ENCODE measurements around the gene SPTBN4.

SPTBN4 gene

DNA sequence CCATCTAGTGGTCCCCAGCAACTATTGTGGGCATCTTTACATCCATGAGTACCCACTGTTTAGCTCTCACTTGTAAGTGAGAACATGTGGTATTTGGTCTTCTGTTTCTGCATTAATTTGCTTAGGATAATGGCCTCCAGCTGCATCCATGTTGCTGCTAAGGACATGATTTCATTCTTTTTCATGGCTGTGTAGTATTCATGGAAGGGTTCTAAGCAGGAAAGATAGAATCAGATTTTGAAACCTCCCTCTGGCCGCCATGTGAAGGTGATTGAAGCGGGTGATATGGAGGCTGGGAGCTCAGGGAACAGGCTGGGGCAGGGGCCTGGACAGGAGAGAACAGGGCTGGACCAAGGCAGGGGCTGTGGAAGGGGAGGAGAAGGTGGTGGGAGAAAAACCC lies 154.5 kb downstream of the SPTBN4 start:
- Histone ChIP-seq H3K4me1 (ENCODE audit: low read length) (no peaks in the 10 kb centered on the region), H3K9me3 (replicated peaks; ENCODE audit: insufficient read depth, low read length) (no peaks in the 10 kb centered on the region), H3K27ac (ENCODE audit: low read length) (no peak overlapping the region), H3K9ac (ENCODE audit: low read length) (no peak overlapping the region), H3K79me2 (ENCODE audit: low read length) (no peaks in the 10 kb centered on the region), H2AFZ (ENCODE audit: low read length) (no peak overlapping the region), H3F3A (ENCODE audit: insufficient read depth, low read length) (no peaks in the 10 kb centered on the region), H4K20me1 (ENCODE audit: insufficient read depth, low read length) (no peaks in the 10 kb centered on the region), H3K27me3 (replicated peaks; ENCODE audit: insufficient read depth, low read length) (no peaks in the 10 kb centered on the region), H3K4me2 (ENCODE audit: low read depth, low read length) (no peak overlapping the region), H3K4me3 (ENCODE audit: low read length) (no peak overlapping the region), H3K36me3 (replicated peaks; ENCODE audit: insufficient read depth, low read length) (no peaks in the 10 kb centered on the region), H3K9me2 (replicated peaks; ENCODE audit: insufficient read depth, low read length) (no peaks in the 10 kb centered on the region)
- TF ChIP-seq EZH2 (optimal IDR thresholded peaks at IDR 0.05; ENCODE audit: low read depth, low read length) (no peak), EZH2phosphoT487 (IDR thresholded peaks at IDR 0.05; ENCODE audit: low read length) (no peak)
- DNase-seq = no peak

DNA sequence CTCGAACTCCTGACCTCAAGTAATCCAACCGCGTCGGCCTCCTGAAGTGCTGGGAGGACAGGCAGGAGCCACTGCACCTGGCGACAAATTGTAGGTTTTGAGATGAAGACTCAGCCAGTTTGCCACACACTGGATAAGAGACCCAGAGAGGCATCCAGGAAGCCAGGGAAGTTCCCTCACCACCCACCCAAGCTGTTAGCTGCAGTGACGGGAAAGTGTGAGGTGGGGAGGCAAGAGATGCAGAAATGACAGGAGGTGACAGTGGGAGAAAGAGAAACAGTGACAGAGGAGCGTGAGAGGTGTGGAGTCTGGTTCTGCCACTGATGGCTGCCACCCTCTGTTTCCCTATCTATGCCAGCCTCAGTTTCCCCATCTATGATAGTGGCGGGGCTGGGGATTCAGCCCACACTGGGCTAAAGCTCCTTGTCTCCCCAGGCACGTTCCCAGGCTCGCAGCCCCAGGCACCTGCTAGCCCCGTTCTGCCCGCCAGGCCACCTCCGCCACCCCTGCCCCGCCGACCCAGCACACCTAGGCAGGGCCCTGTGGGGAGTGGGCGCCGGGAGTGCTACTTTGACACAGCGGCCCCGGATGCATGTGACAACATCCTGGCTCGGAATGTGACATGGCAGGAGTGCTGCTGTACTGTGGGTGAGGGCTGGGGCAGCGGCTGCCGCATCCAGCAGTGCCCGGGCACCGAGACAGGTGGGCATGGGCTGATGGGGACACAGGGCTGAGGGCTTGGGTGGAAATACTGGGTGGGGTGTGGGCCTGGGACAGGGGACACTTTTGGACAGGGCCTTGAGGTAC lies 155.4 kb downstream of the SPTBN4 start:
- Histone ChIP-seq H3F3A (ENCODE audit: insufficient read depth, low read length) (no peaks in the 10 kb centered on the region), H3K36me3 (replicated peaks; ENCODE audit: insufficient read depth, low read length) (no peaks in the 10 kb centered on the region), H3K4me1 (ENCODE audit: low read length) (no peaks in the 10 kb centered on the region), H3K9me3 (replicated peaks; ENCODE audit: insufficient read depth, low read length) (no peaks in the 10 kb centered on the region), H3K4me3 (ENCODE audit: low read length) (no peak overlapping the region), H3K9ac (ENCODE audit: low read length) (no peak overlapping the region), H2AFZ (ENCODE audit: low read length) (no peak overlapping the region), H4K20me1 (ENCODE audit: insufficient read depth, low read length) (no peaks in the 10 kb centered on the region), H3K27me3 (replicated peaks; ENCODE audit: insufficient read depth, low read length) (no peaks in the 10 kb centered on the region), H3K9me2 (replicated peaks; ENCODE audit: insufficient read depth, low read length) (no peaks in the 10 kb centered on the region), H3K27ac (ENCODE audit: low read length) (no peak overlapping the region), H3K4me2 (ENCODE audit: low read depth, low read length) (no peak overlapping the region), H3K79me2 (ENCODE audit: low read length) (no peaks in the 10 kb centered on the region)
- no peak for DNase-seq
- TF ChIP-seq EZH2 (optimal IDR thresholded peaks at IDR 0.05; ENCODE audit: low read depth, low read length) (no peak), EZH2phosphoT487 (IDR thresholded peaks at IDR 0.05; ENCODE audit: low read length) (no peak)
- TF ChIP-seq, protein P1, sequence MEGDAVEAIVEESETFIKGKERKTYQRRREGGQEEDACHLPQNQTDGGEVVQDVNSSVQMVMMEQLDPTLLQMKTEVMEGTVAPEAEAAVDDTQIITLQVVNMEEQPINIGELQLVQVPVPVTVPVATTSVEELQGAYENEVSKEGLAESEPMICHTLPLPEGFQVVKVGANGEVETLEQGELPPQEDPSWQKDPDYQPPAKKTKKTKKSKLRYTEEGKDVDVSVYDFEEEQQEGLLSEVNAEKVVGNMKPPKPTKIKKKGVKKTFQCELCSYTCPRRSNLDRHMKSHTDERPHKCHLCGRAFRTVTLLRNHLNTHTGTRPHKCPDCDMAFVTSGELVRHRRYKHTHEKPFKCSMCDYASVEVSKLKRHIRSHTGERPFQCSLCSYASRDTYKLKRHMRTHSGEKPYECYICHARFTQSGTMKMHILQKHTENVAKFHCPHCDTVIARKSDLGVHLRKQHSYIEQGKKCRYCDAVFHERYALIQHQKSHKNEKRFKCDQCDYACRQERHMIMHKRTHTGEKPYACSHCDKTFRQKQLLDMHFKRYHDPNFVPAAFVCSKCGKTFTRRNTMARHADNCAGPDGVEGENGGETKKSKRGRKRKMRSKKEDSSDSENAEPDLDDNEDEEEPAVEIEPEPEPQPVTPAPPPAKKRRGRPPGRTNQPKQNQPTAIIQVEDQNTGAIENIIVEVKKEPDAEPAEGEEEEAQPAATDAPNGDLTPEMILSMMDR (IDR thresholded peaks at IDR 0.05; ENCODE audit: low read length) = no peak

DNA sequence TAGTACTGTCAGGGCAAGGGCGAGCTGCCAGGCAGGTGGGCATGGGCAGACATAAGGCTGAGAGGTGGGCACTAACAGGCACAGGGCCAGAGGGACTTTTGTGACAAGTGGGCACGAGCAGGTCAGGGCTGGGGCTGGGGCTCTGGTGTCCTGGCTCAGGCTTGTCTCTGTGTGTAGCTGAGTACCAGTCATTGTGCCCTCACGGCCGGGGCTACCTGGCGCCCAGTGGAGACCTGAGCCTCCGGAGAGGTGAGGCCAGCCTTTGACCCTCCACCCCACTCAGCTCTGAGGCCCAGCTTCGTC lies 155.9 kb downstream of the SPTBN4 start:
- H3K27me3 ChIP-seq (replicated peaks; ENCODE audit: insufficient read depth, low read length) = no peaks in the 10 kb centered on the region
- no peaks in the 10 kb centered on the region for H3K36me3 ChIP-seq (replicated peaks; ENCODE audit: insufficient read depth, low read length)
- no peak for DNase-seq
- no peaks in the 10 kb centered on the region for H3K9me2 ChIP-seq (replicated peaks; ENCODE audit: insufficient read depth, low read length)
- no peak overlapping the region for H3K9ac ChIP-seq (ENCODE audit: low read length)
- H3F3A ChIP-seq (ENCODE audit: insufficient read depth, low read length) = no peaks in the 10 kb centered on the region
- no peak overlapping the region for H3K4me3 ChIP-seq (ENCODE audit: low read length)
- H3K79me2 ChIP-seq (ENCODE audit: low read length) = no peaks in the 10 kb centered on the region
- TF ChIP-seq EZH2phosphoT487 (IDR thresholded peaks at IDR 0.05; ENCODE audit: low read length) (no peak), EZH2 (optimal IDR thresholded peaks at IDR 0.05; ENCODE audit: low read depth, low read length) (no peak)
- TF ChIP-seq, protein P1 (IDR thresholded peaks at IDR 0.05; ENCODE audit: low read length) = no peak
- H3K4me2 ChIP-seq (ENCODE audit: low read depth, low read length) = no peak overlapping the region
- no peaks in the 10 kb centered on the region for H3K4me1 ChIP-seq (ENCODE audit: low read length)
- H3K9me3 ChIP-seq (replicated peaks; ENCODE audit: insufficient read depth, low read length) = no peaks in the 10 kb centered on the region
- H4K20me1 ChIP-seq (ENCODE audit: insufficient read depth, low read length) = no peaks in the 10 kb centered on the region
- H2AFZ ChIP-seq (ENCODE audit: low read length) = no peak overlapping the region
- H3K27ac ChIP-seq (ENCODE audit: low read length) = no peak overlapping the region

Data from MM.1S (cell line).